Right lobe of liver (tissue), 4 donors: ENCODE results near the gene RBM3.

ENCODE experiments used
- CTCF ChIP-seq, 4 donors: fragments of 200-600 bp in 3 of 4; fragments of 450-650 bp in 1 of 4; IDR thresholded peaks; one replicate each; pipeline versions ENCODE4 v1.5.1 to v1.8.0; 2016 to 2022; ENCODE audit warnings: antibody characterized with exemption in 4 of 4, mild to moderate bottlenecking in 2 of 4
- POLR2A ChIP-seq: fragments of 450-650 bp; IDR thresholded peaks from one replicate; pipeline ENCODE4 v1.6.1; 2017; ENCODE audit warnings: antibody characterized with exemption, mild to moderate bottlenecking
- donor health status: DM: no; HTN: no; CAD: no.
- donor health status: DM: no; HTN: no; CAD: no.
- donor health status: DM: no; HTN: yes; CAD: no.

DNA sequence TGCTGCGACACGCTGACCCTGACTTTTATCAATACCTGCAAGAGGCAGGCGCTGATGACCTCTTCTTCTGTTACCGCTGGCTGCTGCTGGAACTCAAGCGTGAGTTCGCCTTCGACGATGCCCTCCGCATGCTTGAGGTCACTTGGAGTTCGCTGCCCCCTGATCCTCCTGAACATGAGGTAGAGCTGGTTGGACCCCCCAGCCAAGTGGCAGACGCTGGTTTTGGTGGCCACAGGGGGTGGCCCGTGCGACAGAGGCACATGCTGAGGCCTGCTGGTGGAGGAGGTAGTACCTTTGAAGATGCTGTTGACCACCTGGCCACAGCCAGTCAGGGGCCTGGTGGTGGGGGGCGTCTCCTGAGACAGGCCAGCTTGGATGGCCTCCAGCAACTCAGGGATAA, 14.2 kb upstream of the RBM3 start:
- TF ChIP-seq CTCF (IDR thresholded peaks at IDR 0.05), result no peak
- TF ChIP-seq POLR2A, result no peak
